DOHH2 (cell line): ENCODE results near the gene PACRG.

Experiments
- H3F3A ChIP-seq: fragments of 200-600 bp; sonication (generic), shearing (Covaris generic); 2 replicates; pipeline ENCODE4 v1.6.0; 2016; ENCODE audit warnings: antibody characterized with exemption, mild to moderate bottlenecking; ENCODE audit not compliant: control insufficient read depth, insufficient read depth
- H3K27ac ChIP-seq: fragments of 200-600 bp; sonication (generic); 2 replicates; pipeline ENCODE4 v1.5.1; 2014; ENCODE audit warnings: low read depth, mild to moderate bottlenecking, low read length, moderate library complexity
- H3K27me3 ChIP-seq: fragments of 200-600 bp; sonication (generic); 2 replicates; pipeline ENCODE4 v1.6.1; 2014; ENCODE audit warnings: mild to moderate bottlenecking, low read length, mixed read lengths; ENCODE audit not compliant: control insufficient read depth
- H3K36me3 ChIP-seq: fragments of 200-600 bp; sonication (generic); 2 replicates; pipeline ENCODE4 v1.6.1; 2014; ENCODE audit warnings: mild to moderate bottlenecking, low read length, moderate library complexity, mixed read lengths; ENCODE audit not compliant: control insufficient read depth
- H3K4me1 ChIP-seq: fragments of 200-600 bp; sonication (generic); 2 replicates; pipeline ENCODE4 v1.6.1; 2014; ENCODE audit warnings: mild to moderate bottlenecking, low read length, mixed read lengths; ENCODE audit not compliant: control insufficient read depth
- H3K4me2 ChIP-seq: fragments of 200-600 bp; sonication (generic); 2 replicates; pipeline ENCODE4 v1.6.0; 2014; ENCODE audit warnings: mild to moderate bottlenecking, low read length, moderate library complexity
- H3K4me3 ChIP-seq: fragments of 200-600 bp; sonication (generic); 2 replicates; pipeline ENCODE4 v1.5.1; 2014; ENCODE audit warnings: mild to moderate bottlenecking, low read length, mixed read lengths
- H3K79me2 ChIP-seq: fragments of 200-600 bp; sonication (generic); 2 replicates; pipeline ENCODE4 v1.6.1; 2014; ENCODE audit warnings: mild to moderate bottlenecking, low read length, mixed read lengths; ENCODE audit not compliant: control insufficient read depth
- H3K9me2 ChIP-seq: fragments of 200-600 bp; sonication (generic); replicated peaks from 2 replicates; pipeline ENCODE4 v1.6.1; 2014; ENCODE audit warnings: mild to moderate bottlenecking, low read length, mixed read lengths; ENCODE audit not compliant: control insufficient read depth
- H3K9me3 ChIP-seq: fragments of 200-600 bp; sonication (generic); 2 replicates; pipeline ENCODE4 v1.6.1; 2014; ENCODE audit warnings: antibody characterized with exemption, low read length, mixed read lengths; ENCODE audit not compliant: control insufficient read depth, insufficient read depth
- H4K20me1 ChIP-seq: fragments of 200-600 bp; sonication (generic); 2 replicates; pipeline ENCODE4 v1.6.0; 2014; ENCODE audit warnings: low read depth, mild to moderate bottlenecking, antibody characterized with exemption, low read length, moderate library complexity; ENCODE audit not compliant: control insufficient read depth, insufficient read depth
- CTCF ChIP-seq: fragments of 200-600 bp; sonication (generic); IDR thresholded peaks from one replicate; pipeline ENCODE4 v1.5.1; 2014; ENCODE audit warnings: antibody characterized with exemption, mild to moderate bottlenecking, low read depth, low read length; ENCODE audit not compliant: poor library complexity, severe bottlenecking
- EZH2phosphoT487 ChIP-seq: fragments of 200-600 bp; sonication (generic); IDR thresholded peaks from 2 replicates; pipeline ENCODE4 v1.6.1; 2017; ENCODE audit warnings: borderline replicate concordance, mild to moderate bottlenecking, antibody characterized with exemption, low read length, moderate library complexity, mixed read lengths

Gene PACRG

GRCh38 chr6:163243692-163244589 lies 516.2 kb downstream of the PACRG start:
- no peaks in the 10 kb centered on the region for H3K4me1 ChIP-seq
- TF ChIP-seq CTCF (no peak), EZH2phosphoT487 (no peak)
- H3F3A ChIP-seq: no peaks in the 10 kb centered on the region
- no peaks in the 10 kb centered on the region for H3K27me3 ChIP-seq
- no peaks in the 10 kb centered on the region for H3K36me3 ChIP-seq
- H4K20me1 ChIP-seq: no peaks in the 10 kb centered on the region
- no peak overlapping the region for H3K4me3 ChIP-seq
- H3K79me2 ChIP-seq: no peaks in the 10 kb centered on the region
- H3K27ac ChIP-seq: no peak overlapping the region
- no peaks in the 10 kb centered on the region for H3K9me2 ChIP-seq
- no peaks in the 10 kb centered on the region for H3K9me3 ChIP-seq
- H3K4me2 ChIP-seq: no peak overlapping the region

GRCh38 chr6:163248051-163248450 lies 520.3 kb downstream of the PACRG start:
- no peak overlapping the region for H3K27ac ChIP-seq
- H3K4me1 ChIP-seq: no peaks in the 10 kb centered on the region
- H3K4me3 ChIP-seq: no peak overlapping the region
- H3K36me3 ChIP-seq: no peaks in the 10 kb centered on the region
- H3K9me3 ChIP-seq: no peaks in the 10 kb centered on the region
- no peaks in the 10 kb centered on the region for H3K27me3 ChIP-seq
- no peaks in the 10 kb centered on the region for H4K20me1 ChIP-seq
- TF ChIP-seq CTCF (no peak), EZH2phosphoT487 (no peak)
- no peaks in the 10 kb centered on the region for H3K9me2 ChIP-seq
- H3K79me2 ChIP-seq: no peaks in the 10 kb centered on the region
- H3F3A ChIP-seq: no peaks in the 10 kb centered on the region
- H3K4me2 ChIP-seq: no peak overlapping the region

GRCh38 chr6:163249651-163250101 lies 521.9 kb downstream of the PACRG start:
- Histone ChIP-seq H3K36me3 (no peaks in the 10 kb centered on the region), H3K9me2 (no peaks in the 10 kb centered on the region), H3K4me1 (no peaks in the 10 kb centered on the region), H3K79me2 (no peaks in the 10 kb centered on the region), H3F3A (no peaks in the 10 kb centered on the region), H4K20me1 (no peaks in the 10 kb centered on the region), H3K4me2 (no peak overlapping the region), H3K27me3 (no peaks in the 10 kb centered on the region), H3K4me3 (no peak overlapping the region), H3K9me3 (no peaks in the 10 kb centered on the region), H3K27ac (no peak overlapping the region)
- TF ChIP-seq EZH2phosphoT487: no peak
- no peak for TF ChIP-seq CTCF
